Liver (tissue), 3 donors: ENCODE measurements around the gene ATXN10.

Experiments used
- RAD21 ChIP-seq, 2 donors: IDR thresholded peaks; 2 replicates each; pipeline ENCODE4 v1.6.1; 2016; ENCODE audit warnings: antibody characterized with exemption in 2 of 2, mild to moderate bottlenecking in 2 of 2
- RXRA ChIP-seq, 2 donors: IDR thresholded peaks; 2 replicates each; pipeline ENCODE4 v1.6.1; 2017 to 2018; ENCODE audit warnings: antibody characterized with exemption in 2 of 2, mild to moderate bottlenecking in 1 of 2
- TF ChIP-seq, protein P1 (sequence below): fragments of 150-350 bp; IDR thresholded peaks from 2 replicates; pipeline ENCODE4 v1.5.1; 2017; ENCODE audit warnings: improper control_type of control experiment, low read depth, low read length; ENCODE audit not compliant: missing input control
- TF ChIP-seq, protein P2 (sequence below): IDR thresholded peaks from 2 replicates; pipeline ENCODE4 v1.6.1; 2016; ENCODE audit warnings: antibody characterized with exemption
- TF ChIP-seq, protein P3 (sequence below): IDR thresholded peaks from 2 replicates; pipeline ENCODE4 v1.6.1; 2016; ENCODE audit warnings: antibody characterized with exemption, mild to moderate bottlenecking
- donor health status: healthy.
- donor health status: healthy.

DNA sequence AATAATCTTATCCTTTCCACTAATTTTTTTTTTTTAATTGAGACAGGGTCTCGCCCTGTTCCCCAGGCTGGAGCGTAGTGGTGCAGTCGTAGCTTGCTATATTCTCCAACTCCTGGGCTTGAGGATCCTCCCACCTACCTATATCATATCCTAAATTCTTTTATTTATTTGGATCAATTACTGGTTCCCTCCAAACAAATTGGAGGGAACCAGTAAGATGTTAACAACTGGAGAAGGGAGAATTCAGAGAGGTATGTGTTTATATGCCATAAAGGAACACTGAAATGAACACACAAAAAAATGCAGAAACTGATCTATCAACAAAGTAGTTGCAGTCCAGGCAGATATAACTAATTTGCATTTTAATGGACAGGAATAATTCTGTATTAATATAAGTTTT lies 63.6 kb downstream of the ATXN10 start:
- TF ChIP-seq, protein P1, sequence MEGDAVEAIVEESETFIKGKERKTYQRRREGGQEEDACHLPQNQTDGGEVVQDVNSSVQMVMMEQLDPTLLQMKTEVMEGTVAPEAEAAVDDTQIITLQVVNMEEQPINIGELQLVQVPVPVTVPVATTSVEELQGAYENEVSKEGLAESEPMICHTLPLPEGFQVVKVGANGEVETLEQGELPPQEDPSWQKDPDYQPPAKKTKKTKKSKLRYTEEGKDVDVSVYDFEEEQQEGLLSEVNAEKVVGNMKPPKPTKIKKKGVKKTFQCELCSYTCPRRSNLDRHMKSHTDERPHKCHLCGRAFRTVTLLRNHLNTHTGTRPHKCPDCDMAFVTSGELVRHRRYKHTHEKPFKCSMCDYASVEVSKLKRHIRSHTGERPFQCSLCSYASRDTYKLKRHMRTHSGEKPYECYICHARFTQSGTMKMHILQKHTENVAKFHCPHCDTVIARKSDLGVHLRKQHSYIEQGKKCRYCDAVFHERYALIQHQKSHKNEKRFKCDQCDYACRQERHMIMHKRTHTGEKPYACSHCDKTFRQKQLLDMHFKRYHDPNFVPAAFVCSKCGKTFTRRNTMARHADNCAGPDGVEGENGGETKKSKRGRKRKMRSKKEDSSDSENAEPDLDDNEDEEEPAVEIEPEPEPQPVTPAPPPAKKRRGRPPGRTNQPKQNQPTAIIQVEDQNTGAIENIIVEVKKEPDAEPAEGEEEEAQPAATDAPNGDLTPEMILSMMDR: no peak
- TF ChIP-seq, protein P2, sequence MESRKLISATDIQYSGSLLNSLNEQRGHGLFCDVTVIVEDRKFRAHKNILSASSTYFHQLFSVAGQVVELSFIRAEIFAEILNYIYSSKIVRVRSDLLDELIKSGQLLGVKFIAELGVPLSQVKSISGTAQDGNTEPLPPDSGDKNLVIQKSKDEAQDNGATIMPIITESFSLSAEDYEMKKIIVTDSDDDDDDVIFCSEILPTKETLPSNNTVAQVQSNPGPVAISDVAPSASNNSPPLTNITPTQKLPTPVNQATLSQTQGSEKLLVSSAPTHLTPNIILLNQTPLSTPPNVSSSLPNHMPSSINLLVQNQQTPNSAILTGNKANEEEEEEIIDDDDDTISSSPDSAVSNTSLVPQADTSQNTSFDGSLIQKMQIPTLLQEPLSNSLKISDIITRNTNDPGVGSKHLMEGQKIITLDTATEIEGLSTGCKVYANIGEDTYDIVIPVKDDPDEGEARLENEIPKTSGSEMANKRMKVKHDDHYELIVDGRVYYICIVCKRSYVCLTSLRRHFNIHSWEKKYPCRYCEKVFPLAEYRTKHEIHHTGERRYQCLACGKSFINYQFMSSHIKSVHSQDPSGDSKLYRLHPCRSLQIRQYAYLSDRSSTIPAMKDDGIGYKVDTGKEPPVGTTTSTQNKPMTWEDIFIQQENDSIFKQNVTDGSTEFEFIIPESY: no peak
- TF ChIP-seq RAD21 (IDR thresholded peaks at IDR 0.05) (no peak), RXRA (IDR thresholded peaks at IDR 0.05) (no peak)
- TF ChIP-seq, protein P3, sequence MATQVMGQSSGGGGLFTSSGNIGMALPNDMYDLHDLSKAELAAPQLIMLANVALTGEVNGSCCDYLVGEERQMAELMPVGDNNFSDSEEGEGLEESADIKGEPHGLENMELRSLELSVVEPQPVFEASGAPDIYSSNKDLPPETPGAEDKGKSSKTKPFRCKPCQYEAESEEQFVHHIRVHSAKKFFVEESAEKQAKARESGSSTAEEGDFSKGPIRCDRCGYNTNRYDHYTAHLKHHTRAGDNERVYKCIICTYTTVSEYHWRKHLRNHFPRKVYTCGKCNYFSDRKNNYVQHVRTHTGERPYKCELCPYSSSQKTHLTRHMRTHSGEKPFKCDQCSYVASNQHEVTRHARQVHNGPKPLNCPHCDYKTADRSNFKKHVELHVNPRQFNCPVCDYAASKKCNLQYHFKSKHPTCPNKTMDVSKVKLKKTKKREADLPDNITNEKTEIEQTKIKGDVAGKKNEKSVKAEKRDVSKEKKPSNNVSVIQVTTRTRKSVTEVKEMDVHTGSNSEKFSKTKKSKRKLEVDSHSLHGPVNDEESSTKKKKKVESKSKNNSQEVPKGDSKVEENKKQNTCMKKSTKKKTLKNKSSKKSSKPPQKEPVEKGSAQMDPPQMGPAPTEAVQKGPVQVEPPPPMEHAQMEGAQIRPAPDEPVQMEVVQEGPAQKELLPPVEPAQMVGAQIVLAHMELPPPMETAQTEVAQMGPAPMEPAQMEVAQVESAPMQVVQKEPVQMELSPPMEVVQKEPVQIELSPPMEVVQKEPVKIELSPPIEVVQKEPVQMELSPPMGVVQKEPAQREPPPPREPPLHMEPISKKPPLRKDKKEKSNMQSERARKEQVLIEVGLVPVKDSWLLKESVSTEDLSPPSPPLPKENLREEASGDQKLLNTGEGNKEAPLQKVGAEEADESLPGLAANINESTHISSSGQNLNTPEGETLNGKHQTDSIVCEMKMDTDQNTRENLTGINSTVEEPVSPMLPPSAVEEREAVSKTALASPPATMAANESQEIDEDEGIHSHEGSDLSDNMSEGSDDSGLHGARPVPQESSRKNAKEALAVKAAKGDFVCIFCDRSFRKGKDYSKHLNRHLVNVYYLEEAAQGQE: no peak
